GM18499 (cell line): Measurements from ENCODE around the gene ATP5IF1.

Source experiments
- ATAC-seq: cut with Tn5 transposase; IDR thresholded peaks from one replicate; pipeline ENCODE4 v1.9.1; 2021; ENCODE audit warnings: moderate number of reproducible peaks; ENCODE audit not compliant: insufficient read depth, unreplicated experiment

ATP5IF1 gene

GRCh38 chr1:28260803-28261174 is 24.9 kb downstream of the ATP5IF1 start:
- no peak for ATAC-seq

GRCh38 chr1:28264897-28265296 is 29.0 kb downstream of the ATP5IF1 start:
- no peak for ATAC-seq

DNA sequence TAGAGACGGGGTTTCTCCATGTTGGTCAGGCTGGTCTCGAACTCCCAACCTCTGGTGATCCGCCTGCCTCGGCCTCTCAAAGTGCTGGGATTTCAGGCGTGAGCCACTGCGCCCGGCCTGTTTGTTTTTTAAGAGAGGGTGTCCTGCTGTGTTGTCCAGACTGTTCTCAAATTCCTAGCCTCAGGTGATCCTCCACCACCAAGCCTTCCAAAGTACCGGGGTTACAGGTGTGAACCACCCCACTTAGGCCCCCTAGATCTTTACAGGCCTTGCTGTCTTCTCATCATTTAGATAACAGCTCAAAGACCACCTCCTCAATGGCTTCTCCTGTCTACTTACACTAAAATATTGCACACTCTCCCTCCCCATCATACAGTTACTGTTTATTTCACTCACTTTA is 29.7 kb downstream of the ATP5IF1 start:
- ATAC-seq: no peak

DNA sequence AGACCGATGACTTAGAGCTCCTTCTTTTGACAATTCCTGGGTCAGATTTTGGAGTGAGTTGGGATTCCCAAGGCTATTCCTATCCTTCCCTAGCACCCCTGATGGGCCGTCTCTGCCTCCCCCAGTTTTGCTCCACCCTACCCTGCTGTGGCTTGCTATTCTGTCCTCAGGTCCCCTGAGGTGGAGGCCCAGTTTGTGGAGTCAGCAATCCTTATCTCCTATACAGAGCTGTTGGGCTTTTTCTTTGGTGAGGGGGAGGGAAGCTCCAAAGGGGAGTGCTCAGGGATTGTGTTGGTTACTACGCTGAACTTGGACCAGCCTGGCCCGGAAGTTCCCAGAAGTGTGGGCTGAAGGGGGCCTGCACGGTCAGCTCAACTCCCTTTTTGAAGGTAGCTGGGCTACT is 31.0 kb downstream of the ATP5IF1 start:
- no peak for ATAC-seq

DNA sequence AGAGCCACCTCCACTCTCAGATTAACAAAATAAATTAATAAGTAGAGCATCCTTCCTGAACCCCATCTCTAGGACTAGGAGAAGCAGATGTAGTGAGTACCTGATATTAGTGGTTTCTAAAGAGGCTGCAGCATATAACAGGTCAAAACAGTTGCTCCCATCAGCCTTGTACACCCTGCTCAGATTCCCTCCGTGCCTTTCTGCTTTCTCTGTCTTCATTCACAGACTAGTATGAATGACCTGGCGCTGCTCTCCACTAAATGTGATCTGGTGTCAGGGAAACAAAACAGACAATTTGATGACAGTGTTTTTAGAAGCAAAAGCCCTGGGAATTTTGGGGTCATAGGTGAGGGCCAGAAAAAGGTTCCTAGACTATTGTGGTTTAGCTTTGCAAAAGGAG is 31.7 kb downstream of the ATP5IF1 start:
- ATAC-seq: no peak

- no peak for ATAC-seq
Observed at GRCh38 chr1:28269529-28269928, 33.6 kb downstream of the ATP5IF1 start.

GRCh38 chr1:28272215-28272852 is 36.4 kb downstream of the ATP5IF1 start:
- no peak for ATAC-seq

DNA sequence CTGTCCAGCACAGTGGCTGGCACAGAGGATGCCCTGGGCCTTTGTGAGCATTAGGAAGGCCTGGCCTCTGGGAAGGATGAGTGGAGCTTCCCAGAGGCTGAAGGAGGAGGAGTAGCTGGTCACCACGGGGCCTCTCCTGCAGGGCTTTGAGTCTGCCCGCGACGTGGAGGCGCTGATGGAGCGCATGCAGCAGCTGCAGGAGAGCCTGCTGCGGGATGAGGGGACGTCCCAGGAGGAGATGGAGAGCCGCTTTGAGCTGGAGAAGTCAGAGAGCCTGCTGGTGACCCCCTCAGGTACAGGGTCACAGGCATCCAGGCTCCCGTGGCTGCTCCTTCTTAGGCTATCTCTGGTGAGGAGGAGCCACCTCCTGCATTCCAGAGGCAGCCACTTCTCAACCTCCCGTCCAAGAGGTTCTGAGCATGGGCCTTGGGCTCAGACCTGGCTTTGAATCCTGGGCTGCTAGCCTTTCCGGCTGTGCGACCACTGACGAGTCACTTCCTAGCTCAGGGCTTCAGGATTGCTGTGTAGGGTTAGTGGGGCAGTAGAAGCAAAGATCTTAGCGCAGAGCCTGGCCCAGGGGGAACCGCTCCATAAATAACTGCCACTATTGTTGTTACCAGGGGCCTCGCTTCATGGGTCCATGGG is 37.4 kb downstream of the ATP5IF1 start:
- ATAC-seq: no peak

DNA sequence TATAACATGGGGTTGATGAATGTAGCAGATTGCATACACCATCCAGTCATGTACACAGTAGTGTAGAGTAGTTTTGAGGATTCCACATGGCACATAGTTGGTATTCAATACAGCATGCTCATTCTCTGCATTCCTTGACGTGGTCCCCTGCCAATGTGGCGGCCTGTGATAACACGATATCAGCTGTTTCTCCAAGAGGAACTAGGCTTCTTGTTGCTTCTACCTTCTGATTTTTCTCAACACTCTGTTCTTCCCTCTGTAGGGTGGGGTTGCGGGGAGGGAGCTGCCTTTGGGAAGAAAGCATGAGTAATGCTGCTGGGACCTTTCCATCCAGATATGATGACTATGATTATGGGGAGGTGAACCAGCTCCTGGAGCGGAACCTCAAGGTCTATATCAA is 42.8 kb downstream of the ATP5IF1 start:
- ATAC-seq: no peak

- no peak for ATAC-seq
Observed at GRCh38 chr1:28279721-28280120, 43.8 kb downstream of the ATP5IF1 start.

GRCh38 chr1:28280501-28280900 is 44.6 kb downstream of the ATP5IF1 start:
- no peak for ATAC-seq

GRCh38 chr1:28280977-28281381 is 45.1 kb downstream of the ATP5IF1 start:
- no peak for ATAC-seq

DNA sequence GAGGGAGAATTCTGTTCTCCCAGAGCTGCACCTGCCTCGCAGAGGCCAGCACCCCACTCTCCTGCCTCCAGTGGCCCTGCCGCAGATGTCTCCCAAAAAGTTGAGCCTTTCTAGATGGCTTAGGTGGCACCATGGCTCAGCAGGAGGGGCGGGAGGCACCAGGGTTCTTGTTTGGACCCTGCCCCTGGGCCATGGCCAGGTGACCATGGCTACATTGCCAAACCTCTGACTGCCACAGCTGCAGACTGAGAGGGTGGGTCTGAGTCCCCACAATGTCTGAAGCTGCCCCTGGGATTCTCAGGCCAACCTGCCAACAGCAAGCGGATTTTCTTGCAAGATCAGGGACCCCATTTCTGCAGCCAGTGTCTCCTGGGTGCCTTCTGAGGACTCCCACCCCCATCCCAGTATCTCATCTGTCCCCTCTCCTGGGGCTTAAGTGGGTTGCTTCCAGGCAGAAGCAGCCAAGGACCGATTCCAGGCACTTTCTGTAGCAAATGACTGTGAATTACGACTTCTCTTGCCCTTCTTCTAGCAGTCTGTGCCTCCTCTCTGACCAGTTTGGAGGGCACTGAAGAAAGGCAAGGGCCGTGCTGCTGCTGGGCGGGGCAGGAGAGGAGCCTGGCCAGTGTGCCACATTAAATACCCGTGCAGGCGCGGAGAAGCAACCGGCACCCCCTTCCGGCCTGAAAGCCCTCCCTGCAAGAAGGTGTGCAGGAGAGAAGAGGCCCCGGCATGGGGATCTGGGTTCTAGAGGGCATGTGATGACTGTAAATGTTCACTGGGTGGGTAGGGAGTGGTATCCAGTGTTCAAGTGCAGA is 45.9 kb downstream of the ATP5IF1 start:
- no peak for ATAC-seq

- ATAC-seq: no peak
Observed at GRCh38 chr1:28282426-28283407, 46.8 kb downstream of the ATP5IF1 start.

DNA sequence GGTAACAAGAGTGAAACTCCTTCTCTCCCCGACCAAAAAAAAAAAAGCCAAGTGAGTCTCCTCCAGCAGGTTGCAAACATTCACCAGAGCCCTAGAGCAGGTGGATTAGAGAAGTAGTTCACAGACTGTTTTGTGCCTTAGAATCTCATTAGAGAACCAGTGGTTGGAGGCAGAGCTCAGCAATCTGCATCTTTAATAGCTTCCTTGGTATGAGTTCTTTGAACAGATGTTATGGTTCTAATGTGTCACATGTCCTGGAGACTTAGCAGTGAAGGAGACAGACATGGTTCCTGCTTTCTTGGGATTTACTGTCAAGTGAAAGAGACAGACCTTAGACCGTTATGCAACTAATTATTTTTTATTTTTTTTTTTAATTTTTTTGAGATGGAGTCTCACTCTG is 50.2 kb downstream of the ATP5IF1 start:
- ATAC-seq: no peak
